HL-60/S4 (cell line): ENCODE measurements around the gene KSR1.

Source experiments
- in situ Hi-C: fragments of 300-500 bp; cut with MboI; formaldehyde crosslinking; loops from 2 replicates; pipeline ENCODE4 v1.14.3; 2022; ENCODE audit warnings: low sequenced_read_pairs

Gene KSR1

DNA sequence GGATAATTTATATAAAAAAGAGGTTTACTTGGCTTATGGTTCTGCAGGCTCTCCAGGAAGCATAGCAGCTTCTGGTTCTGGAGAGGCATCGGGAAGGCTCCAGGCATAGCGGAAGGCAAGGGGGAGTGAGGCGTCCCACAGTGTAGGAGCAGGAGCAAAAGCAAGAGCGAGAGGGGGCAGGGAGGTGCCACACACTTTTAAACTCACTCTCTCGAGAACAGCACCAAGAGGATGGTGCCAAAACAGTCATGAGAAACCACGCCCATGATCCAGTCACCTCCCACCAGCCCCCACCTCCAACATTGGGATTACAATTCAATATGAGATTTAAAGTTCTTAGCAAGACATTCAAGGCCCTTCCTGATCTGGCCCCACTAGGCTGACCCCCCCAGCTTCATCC is 124.8 kb downstream of the KSR1 start:
- in situ Hi-C loops, result no loop called here

DNA sequence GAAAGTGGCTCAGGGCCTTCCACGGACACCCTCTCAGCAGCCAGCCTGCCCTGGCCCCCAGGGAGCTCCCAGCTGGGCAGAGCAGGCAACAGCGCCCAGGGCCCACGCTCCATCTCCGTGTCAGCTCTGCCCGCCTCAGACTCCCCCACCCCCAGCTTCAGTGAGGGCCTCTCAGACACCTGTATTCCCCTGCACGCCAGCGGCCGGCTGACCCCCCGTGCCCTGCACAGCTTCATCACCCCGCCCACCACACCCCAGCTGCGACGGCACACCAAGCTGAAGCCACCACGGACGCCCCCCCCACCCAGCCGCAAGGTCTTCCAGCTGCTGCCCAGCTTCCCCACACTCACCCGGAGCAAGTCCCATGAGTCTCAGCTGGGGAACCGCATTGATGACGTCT is 126.4 kb downstream of the KSR1 start:
- in situ Hi-C loops, result no loop called here

GRCh38 chr17:27585153-27585681 is 129.0 kb downstream of the KSR1 start:
- in situ Hi-C loops, result no loop called here

DNA sequence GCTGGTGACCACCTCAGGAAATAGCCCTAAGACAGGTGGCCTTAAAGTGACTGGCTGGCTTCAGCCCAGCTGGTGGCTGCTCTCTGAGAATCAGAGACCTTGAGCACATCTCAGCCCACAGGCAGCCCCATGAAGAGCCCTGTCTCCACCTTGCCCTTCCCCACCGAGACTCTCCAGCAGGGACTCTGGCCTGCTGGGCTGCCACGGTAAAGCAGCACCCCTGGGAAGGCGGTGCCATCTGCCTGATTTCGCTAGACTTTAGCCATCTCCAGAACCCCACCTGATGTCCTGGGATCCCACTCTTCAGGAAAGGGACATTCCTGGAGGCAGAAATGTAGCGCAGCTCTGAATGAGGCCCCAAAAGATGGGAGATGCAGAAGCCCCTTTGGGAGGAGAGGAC is 129.5 kb downstream of the KSR1 start:
- in situ Hi-C loops, result no loop called here

DNA sequence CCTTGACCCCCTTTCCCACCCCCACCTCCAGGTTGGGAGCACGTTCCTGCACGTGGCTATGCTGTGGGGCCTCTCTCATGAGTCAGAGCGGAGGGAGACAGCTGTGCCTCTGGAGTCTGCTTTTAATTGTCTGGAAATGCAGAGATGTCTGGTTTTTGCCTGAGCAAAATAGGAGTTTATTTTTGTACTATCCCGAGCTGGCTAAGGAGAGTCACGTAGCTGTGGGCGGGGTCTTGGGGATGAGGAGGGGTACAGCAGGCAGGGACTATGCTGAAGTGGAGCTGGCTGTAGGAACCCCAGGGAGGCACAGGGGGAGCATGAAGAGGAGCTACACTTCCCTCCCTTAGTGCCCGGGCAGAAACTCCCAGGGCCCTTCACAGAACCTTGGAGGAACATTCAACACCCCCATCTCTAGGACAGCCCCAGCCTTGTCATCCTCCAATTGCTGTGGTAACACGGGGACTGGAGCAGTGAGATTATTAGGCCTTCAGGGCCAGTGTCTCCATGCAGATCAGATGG is 130.0 kb downstream of the KSR1 start:
- in situ Hi-C loops, result no loop called here

DNA sequence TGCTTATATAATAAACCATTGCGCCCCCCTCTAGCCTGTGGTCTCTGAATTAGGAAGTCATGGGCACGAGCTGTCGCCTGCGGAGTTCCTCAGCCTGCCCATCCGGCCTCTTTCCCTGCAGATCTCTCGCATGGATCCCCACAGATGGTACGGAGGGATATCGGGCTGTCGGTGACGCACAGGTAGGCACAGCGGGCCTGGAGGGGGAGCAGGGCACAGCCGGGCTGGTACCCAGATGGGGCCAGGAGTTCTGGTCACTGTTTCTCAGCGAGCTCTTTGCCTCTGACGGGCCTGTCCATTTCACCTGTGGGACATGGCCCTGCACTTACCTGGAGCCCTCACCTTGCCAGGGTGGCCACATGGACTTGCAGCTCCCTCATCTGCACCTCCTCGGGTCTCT is 132.1 kb downstream of the KSR1 start:
- in situ Hi-C loops, result no loop called here

DNA sequence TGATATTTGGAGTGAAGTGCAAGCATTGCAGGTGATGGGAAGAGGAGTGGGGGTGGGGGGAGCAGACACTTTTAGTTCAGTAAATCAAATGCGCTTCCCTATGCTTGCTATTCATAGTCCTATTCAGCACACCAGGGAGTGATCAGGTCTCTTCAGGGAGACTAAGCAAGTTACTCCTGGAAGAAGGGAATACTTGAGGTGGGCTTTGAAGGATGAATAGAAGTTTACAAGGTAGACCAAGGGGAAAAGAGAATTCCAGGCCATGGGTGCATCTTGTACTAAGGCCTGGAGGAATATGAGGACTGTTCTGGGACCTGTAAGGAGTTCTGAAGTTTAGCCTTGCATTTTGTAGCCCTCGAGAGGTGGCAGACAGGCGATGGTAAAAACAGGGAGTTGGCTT is 134.6 kb downstream of the KSR1 start:
- in situ Hi-C loops, result loop anchor here (10.0 kb wide), 2 partner anchors 136 to 216 kb away; partner anchors contain the start of gene KSR1

DNA sequence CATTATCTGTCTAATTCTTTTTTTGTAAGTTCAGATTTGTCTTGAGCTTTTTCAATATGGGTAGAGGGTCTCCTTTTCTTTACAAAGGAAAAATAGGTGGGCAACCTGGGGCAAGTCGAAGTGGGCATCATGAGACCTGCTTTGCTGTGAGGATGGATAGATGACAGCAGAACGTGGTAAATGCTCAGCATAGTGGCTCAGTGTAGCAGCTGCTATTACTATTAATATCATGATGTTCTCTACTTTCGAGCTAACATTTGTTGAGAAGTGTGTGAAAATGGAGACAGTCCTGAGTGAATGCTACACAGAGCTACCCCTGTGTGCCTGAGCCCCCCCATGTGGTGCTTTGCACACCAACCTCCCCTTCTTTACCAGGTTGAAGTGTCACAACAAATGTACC is 135.7 kb downstream of the KSR1 start:
- in situ Hi-C loops, result loop anchor here (10.0 kb wide), 2 partner anchors 137 to 217 kb away; partner anchors contain the start of gene KSR1

GRCh38 chr17:27593232-27593856 is 137.1 kb downstream of the KSR1 start:
- in situ Hi-C loops, result loop anchor here (10.0 kb wide), 2 partner anchors 139 to 219 kb away; partner anchors contain the start of gene KSR1

DNA sequence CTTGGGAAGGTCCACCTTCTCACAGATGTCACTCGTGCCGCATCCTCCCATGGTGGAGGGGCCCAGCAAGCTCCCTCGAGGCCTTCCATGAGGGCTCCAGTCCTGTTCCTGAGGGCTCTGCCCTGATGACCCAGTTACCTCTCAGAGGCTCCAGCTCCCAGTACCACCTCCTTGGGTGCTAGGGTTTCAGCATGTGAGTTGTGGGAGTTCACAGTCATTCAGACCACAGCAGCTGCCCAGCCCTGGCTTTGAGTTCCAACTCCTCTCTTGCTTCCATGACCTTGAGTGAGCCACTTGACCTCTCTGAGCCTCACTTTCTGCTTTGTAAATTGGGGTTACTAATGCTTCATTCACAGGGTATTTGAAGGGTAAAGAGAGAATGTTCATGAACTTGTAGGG is 137.6 kb downstream of the KSR1 start:
- in situ Hi-C loops, result loop anchor here (10.0 kb wide), 2 partner anchors 139 to 219 kb away; partner anchors contain the start of gene KSR1

DNA sequence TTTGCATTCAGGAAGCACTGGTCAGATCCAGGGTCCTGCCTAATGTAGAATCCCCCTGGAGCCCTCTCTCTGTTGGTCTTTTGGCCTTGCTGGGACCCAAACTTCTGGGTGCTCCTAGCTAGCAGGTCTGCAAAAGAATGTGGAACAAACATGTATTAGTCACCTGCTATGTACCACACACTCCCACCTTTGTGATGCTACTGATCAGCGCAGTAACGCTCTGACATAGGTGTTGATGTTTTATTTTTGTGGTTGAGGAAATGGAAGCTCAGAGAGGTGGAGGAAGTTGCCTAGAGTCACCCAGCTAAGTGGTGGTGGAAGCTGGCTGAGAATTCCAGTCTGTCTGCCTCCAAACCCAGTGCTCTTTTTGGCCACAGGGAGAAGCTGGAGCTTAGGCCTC is 139.0 kb downstream of the KSR1 start:
- in situ Hi-C loops, result loop anchor here (10.0 kb wide), 2 partner anchors 140 to 220 kb away; partner anchors contain the start of gene KSR1

DNA sequence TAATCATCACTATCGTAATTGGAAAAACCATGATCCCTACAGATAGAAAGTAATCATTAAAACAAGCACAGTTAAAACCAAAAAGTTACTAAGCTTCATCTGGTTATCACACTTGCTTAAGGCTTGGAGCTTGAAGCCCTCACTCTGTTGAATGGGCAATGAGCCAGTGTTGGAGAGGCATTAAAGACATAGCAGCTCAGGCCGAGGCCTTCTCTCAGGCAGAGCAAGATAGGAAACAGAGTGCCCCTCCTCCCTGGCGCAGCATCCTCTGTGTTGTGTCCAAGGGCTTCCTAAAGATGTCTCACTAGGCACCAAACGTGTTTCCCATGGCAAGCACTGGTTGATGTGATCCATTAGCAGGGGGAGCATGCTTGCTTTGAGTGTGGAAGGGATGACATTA is 139.8 kb downstream of the KSR1 start:
- in situ Hi-C loops, result loop anchor here (10.0 kb wide), 2 partner anchors 141 to 221 kb away; partner anchors contain the start of gene KSR1

DNA sequence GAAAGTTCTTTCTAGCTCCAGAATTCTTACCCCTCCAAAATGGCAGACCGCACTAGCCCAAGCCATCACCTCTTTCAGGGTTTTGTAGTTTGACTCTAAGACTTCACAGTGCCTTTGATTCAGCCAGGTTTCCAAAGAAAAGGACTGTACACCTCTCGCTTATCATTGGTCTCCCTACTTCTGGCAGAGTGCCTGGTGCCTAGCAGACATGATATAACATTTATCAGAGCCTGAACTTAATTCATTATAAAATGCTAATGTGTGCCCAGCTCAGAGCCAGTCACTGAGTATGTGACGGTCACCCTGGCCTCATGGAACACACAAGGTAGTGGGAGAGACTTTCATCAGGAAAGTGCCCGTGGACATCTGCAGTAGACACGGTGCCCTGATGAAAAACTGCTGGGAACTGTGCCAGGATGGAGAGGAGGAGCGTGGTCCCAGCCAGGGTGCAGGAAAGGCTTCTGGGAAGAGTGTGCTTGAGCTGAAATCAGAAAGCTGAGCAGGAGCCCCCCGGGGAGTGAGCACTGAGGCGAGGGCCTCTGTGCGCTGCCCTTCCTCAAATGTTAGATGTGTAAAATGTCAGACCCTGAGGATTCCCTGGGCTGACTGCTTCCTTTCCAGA is 140.4 kb downstream of the KSR1 start:
- in situ Hi-C loops, result loop anchor here (10.0 kb wide), 2 partner anchors 142 to 222 kb away; partner anchors contain the start of gene KSR1

- in situ Hi-C loops, result loop anchor here (10.0 kb wide), 2 partner anchors 142 to 222 kb away; partner anchors contain the start of gene KSR1
Observed at GRCh38 chr17:27597188-27597580, 140.9 kb downstream of the KSR1 start.

GRCh38 chr17:27597783-27598320 is 141.6 kb downstream of the KSR1 start:
- in situ Hi-C loops, result loop anchor here (10.0 kb wide), 2 partner anchors 143 to 223 kb away; partner anchors contain the start of gene KSR1

DNA sequence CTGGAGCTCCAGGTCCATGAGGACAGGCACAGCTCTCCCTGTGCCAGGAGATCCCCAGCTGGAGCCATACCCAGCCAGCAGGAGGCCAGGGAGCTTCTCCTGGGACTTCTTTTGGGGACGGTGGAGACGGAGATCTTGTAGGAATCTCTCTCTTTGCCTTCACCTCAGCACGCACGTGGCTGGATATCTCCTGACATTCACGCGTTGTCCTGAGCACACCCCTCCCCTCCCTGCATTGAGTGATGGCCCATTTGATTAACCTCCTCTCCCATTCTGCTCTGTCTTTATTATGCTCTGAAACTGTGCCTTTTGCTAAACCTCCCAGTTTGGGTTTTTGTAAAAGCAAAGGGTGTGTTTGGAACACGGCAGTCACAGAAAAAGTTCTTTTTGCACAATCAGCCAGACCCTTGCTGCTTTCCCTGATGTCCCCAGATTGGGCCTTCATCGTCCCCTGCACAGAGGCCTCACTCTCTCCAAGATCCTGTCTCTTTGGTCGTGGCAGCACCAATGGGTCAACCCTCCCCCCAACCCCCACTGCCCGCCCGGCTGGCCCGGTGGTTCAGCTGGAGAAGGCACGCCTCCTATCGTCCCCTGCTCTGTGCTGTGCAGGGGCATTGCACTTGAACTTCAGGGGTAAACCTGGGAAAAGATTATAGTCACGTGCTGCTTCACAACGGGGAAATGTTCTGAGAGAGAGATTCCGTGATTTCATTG is 142.2 kb downstream of the KSR1 start:
- in situ Hi-C loops, result loop anchor here (10.0 kb wide), 2 partner anchors 144 to 224 kb away; partner anchors contain the start of gene KSR1

- in situ Hi-C loops, result loop anchor here (10.0 kb wide), 2 partner anchors 144 to 366 kb away; no protein-coding TSS in a partner anchor
Observed at GRCh38 chr17:27600471-27600870, 144.2 kb downstream of the KSR1 start.

GRCh38 chr17:27601069-27601974 is 145.1 kb downstream of the KSR1 start:
- in situ Hi-C loops, result loop anchor here (10.0 kb wide), 2 partner anchors 143 to 367 kb away; no protein-coding TSS in a partner anchor

DNA sequence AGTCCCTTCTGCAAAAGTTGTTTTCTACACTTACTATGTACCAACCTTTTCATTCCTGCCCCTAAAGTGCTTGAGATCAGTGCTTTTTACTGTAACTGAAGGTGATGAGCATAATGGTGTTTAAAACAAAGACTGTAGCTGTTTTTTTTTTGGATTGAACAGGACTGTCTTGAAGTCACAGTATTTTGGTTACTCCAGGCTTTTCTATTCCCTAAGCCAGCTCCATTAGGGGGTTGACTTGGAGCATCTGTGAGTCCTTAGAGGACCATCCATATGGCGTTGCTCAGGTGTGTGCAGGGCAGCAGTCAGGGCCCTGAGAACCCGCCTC is 145.7 kb downstream of the KSR1 start:
- in situ Hi-C loops, result loop anchor here (10.0 kb wide), 2 partner anchors 143 to 367 kb away; no protein-coding TSS in a partner anchor
